HG03432 (cell line): ENCODE measurements around the gene RGMB.

Source experiments
- ATAC-seq: cut with Tn5 transposase; IDR thresholded peaks from one replicate; pipeline ENCODE4 v1.9.1; 2021; ENCODE audit warnings: mild to moderate bottlenecking, moderate library complexity; ENCODE audit not compliant: unreplicated experiment

The RGMB gene

GRCh38 chr5:98784411-98784810 lies 10.9 kb downstream of the RGMB start:
- ATAC-seq: no peak

DNA sequence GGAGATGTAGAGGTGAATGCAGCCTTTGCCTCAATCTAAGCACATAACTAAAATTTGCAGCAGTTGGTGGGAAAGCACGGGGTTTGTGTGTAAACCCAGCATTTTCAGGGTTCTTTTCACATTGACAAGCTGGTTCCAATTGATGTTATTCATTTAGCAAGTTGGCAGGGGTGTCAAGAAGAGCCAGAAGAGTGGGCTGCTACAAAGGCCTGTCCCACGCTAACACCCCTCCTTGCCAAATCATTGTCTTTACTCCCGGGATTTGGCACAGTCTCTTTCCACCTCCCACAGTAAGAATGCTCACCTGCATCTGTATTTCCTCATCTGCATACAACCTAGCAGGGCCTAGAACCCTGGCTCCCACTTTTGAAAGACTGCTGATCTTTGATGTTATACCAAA lies 11.8 kb downstream of the RGMB start:
- no peak for ATAC-seq

DNA sequence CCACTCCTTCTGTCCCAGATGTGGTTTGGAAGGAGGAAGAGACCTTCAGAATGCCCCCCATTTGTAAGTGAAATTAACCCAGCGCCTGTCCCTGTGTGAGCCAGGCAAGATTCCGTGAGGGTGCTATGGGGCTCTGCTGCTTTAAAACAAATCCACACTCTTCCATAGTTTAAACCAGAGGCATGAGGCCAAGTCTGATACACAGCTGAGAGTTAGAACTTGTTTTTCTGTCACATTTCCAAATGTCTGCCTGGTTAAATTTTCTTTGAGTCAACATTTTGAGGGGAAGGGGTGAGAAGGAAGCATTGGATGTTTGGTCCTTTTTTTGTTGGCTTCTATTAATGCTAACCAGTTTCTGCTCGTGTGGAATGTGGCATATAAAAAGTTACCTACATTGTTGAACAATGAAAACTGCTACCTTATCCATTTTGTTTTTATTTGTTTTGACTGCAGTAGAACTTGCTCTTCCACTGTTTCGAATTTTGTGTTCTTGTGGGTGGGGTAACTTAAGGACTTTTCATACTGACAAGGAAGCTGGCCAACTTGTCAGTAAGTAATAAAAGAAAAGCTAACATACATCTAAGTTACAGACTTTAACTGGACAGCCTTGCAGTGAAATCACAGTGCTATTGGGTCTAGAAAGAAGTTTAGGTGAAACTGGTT lies 12.9 kb downstream of the RGMB start:
- ATAC-seq: no peak

DNA sequence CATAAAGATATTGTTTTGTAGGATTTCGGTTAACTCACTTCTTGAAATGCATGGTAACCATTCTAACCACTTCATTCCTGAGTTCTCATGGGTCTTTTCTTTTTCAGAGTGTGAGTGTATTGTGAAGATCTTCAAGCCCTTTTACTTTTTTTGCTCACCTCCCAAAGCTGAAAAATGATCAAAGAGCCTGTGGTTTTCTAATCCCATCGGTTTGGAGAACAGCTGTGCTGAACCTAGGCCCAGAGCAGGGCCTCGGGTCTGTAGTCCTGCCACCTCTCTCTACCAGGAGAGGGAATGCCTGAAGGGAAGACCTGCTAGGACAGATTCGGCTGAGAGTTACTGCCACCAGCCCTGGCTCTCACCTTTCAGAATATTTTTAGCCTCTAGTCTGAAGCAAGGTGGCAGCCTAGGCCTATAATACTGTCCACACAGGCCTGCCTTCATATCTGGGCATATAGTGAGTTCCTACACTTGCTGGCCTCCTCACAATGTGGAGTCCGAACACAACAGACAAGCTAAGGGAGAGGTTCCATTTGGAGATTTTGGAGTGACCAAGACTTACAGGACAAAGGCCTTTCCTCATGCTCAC lies 13.8 kb downstream of the RGMB start:
- no peak for ATAC-seq

- no peak for ATAC-seq
Observed at GRCh38 chr5:98789029-98789428, 15.6 kb downstream of the RGMB start.

DNA sequence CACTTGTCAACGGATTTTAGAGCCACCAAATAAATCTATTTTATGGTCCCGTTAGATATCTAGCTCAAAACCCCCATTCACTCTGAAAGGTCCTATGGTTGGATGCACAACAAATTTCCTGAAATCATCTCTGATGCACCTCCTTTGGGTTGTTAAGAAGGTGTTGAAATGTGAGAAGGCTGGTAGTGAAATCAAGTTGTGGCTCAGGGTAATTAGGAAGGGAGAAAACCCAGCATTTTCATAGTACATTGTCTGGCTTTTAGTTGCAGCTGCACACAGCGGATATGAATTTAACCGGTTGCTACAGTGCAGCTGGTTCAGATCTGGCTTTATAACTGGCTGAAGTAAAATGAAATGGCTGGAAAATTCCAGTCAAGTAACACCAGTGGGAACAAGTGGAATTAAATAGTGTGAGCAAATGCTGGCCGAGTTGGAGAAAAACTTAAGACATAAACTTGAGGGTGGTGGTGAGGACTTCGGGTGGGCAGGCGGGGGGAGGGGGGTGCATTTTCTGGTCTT lies 17.6 kb downstream of the RGMB start:
- ATAC-seq: no peak

GRCh38 chr5:98791898-98792580 lies 18.6 kb downstream of the RGMB start:
- no peak for ATAC-seq

GRCh38 chr5:98793223-98793622 lies 19.8 kb downstream of the RGMB start:
- no peak for ATAC-seq

GRCh38 chr5:98794001-98794400 lies 20.5 kb downstream of the RGMB start:
- ATAC-seq: no peak

GRCh38 chr5:98794414-98795080 lies 21.1 kb downstream of the RGMB start:
- ATAC-seq: no peak

DNA sequence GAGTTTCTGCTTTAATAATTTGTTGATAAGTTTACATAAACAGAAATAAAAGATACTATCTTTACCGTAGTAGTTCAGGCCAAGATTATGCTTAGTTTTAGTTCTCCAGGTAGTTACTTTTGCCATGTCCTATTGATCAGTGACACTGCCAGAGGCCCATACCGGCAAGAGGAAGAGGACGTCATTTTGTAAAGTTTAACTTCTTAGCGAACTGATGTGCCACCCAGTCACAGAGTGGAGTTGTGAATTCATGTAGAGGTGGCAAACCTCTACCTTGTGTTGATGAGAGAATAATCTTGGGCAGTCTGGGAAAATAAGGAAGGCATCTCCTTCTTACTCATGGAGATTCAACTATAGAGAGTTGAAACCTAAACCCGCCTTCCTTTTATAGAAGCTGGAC lies 21.8 kb downstream of the RGMB start:
- ATAC-seq: no peak

GRCh38 chr5:98796197-98796972 lies 22.9 kb downstream of the RGMB start:
- peak; percentile 90 for ATAC-seq

DNA sequence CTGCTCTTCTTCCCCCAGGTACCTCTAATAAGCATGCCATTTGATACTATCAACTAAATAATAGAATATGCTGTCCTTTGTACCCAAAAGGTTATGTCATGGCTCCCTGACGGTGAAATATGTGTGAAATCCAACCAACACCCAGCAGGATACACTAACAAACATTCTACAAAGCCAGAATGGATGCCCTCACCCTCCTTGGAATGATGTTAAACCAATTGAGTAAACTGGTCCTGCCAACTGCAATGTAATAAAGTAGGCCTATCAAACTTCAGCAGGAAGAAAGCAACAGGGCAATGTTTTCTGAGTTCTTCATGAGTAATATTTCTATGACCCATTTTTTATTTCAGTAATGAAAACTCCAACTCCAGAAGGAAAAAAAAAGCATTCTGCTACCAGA lies 24.9 kb downstream of the RGMB start:
- no peak for ATAC-seq

GRCh38 chr5:98798847-98799246 lies 25.4 kb downstream of the RGMB start:
- no peak for ATAC-seq

DNA sequence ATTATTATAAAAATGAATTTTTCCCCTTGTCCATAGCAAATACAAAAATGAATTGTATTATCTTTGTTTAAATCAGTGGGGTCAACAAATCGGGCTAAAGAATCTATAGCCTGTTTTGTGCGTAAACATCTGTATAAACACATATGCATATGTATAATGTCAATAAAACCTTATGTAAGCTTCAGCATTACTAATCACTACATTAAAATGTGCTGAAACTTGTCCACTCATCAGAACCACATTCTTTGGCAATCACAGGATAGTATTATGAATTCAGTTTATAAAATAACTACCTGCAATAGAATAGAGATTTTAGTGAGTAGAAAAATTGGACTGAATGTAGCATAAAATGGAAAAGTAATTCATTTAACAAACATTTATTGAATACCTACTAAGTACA lies 30.6 kb downstream of the RGMB start:
- no peak for ATAC-seq

DNA sequence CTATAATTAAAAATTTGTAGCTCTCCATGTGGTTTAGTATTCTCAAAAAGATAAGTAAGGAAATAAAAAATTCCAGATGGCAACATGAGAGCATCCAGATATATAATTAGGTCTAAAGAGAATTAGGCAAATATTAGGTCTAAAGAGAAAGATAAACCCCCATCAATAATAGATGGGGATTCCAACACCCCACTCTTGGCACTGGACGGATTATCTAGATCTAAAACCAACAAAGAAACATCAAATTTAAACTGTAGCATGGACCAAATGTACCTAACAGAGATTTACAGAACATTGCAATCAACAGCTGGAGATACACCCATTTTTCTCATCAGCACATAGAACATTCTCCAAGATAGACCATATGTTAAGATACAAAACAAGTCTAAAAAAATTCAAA lies 31.6 kb downstream of the RGMB start:
- ATAC-seq: no peak

DNA sequence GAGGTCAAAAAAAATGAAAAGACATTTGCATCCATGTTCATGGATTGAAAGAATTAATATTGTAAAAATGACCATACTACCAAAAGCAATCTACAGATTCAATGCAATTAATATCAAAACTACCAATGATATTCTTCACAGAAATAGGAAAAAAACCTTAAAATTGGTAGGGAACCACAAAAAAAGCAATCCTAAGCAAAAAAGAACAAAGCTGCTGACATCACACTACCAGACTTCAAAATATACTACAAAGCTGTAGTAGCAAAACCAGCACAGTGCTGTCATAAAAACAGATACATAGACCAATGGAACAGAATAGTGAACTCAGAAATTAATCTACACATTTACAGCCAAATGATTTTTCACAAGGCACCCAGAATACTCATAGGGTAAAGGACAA lies 34.3 kb downstream of the RGMB start:
- no peak for ATAC-seq

DNA sequence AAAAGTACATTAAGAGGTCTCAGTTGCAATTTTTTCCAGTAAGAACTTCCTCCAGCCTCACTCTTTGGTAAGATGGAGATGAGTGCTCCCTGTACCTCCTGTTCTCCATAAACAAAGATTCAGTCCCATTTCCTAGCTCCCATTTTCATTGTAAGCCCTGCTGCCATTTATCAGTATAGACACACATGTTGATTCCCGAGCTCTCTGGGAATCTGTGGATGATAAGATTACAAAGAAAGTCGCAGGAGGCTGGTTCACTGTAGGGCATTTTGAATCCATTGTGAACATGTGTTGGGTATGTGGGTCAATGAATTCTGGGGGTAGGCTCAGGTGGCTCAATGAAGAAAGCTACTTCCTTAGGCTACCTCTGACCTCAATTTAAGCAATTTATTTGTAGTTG lies 36.7 kb downstream of the RGMB start:
- no peak for ATAC-seq

DNA sequence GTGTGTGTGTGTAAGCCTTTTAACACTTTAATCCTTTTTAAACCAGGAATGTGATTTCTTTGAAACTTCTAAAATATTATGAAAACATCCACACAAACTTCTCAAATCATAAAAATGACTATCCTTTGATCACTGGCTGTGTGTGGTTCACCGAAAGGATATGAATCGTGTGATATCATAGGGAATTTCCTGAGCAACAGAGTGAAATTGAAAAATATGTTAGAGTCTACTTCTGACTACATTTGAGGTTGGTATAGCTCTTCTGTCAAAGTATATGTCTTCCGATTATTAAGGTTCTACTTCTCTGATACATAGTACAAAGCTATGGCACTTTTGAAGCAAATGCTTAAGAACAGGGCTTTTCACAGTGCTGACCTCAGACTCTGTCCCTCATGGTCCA lies 40.3 kb downstream of the RGMB start:
- peak; percentile 56 for ATAC-seq

- no peak for ATAC-seq
Observed at GRCh38 chr5:98816582-98817222, 43.2 kb downstream of the RGMB start.
